PC-3 (cell line): ENCODE measurements around the gene PCDH9.

Experiments
- CTCF ChIP-seq: fragments of 300-600 bp; sonication (generic); conservative IDR thresholded peaks from 2 replicates; pipeline ENCODE4 v1.5.1; 2017; ENCODE audit warnings: antibody characterized with exemption, low read depth, mild to moderate bottlenecking, low read length
- EZH2 ChIP-seq: fragments of 300-600 bp; sonication (generic); IDR thresholded peaks from one replicate; pipeline ENCODE4 v1.6.1; 2017; ENCODE audit warnings: antibody characterized with exemption, mild to moderate bottlenecking, low read length; ENCODE audit not compliant: unreplicated experiment

- no peak for TF ChIP-seq CTCF
- no peak for TF ChIP-seq EZH2
Measured at GRCh38 chr13:67106502-67107057, 123.6 kb downstream of the PCDH9 start.
